Measurements from ENCODE around the gene TCOF1. TPM values are rescaled to one million over a fixed set of nuclear protein-coding genes. Genes with fewer than 3 reads are reported as not detected.

Gene TCOF1
- total and polyA plus RNA-seq, 2 of the 8 experiments (the other 6 are each of a cell fraction or from before 2014, with no cell fraction given), result 35.9 to 170 TPM

DNA sequence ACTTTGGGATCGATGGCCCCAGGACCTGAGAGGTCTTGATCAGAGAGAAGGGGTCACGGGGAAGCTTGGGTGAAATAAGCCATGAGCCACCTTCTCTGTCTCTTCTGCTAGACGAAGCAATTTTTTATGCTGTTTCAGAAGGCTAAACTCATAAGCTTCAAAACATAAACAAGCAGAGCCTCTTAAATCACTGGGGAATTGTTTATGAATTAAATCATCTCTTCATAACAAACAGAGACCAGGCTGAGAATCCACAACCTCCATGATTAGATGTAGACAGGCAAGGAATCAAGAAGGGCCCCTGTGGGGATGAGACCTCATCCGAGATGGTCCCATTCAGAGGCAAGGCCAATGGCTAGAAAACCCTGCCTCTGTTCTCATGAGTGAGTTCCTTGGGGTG is 21.7 kb upstream of the TCOF1 start (continued):
- TF ChIP-seq, protein P1, sequence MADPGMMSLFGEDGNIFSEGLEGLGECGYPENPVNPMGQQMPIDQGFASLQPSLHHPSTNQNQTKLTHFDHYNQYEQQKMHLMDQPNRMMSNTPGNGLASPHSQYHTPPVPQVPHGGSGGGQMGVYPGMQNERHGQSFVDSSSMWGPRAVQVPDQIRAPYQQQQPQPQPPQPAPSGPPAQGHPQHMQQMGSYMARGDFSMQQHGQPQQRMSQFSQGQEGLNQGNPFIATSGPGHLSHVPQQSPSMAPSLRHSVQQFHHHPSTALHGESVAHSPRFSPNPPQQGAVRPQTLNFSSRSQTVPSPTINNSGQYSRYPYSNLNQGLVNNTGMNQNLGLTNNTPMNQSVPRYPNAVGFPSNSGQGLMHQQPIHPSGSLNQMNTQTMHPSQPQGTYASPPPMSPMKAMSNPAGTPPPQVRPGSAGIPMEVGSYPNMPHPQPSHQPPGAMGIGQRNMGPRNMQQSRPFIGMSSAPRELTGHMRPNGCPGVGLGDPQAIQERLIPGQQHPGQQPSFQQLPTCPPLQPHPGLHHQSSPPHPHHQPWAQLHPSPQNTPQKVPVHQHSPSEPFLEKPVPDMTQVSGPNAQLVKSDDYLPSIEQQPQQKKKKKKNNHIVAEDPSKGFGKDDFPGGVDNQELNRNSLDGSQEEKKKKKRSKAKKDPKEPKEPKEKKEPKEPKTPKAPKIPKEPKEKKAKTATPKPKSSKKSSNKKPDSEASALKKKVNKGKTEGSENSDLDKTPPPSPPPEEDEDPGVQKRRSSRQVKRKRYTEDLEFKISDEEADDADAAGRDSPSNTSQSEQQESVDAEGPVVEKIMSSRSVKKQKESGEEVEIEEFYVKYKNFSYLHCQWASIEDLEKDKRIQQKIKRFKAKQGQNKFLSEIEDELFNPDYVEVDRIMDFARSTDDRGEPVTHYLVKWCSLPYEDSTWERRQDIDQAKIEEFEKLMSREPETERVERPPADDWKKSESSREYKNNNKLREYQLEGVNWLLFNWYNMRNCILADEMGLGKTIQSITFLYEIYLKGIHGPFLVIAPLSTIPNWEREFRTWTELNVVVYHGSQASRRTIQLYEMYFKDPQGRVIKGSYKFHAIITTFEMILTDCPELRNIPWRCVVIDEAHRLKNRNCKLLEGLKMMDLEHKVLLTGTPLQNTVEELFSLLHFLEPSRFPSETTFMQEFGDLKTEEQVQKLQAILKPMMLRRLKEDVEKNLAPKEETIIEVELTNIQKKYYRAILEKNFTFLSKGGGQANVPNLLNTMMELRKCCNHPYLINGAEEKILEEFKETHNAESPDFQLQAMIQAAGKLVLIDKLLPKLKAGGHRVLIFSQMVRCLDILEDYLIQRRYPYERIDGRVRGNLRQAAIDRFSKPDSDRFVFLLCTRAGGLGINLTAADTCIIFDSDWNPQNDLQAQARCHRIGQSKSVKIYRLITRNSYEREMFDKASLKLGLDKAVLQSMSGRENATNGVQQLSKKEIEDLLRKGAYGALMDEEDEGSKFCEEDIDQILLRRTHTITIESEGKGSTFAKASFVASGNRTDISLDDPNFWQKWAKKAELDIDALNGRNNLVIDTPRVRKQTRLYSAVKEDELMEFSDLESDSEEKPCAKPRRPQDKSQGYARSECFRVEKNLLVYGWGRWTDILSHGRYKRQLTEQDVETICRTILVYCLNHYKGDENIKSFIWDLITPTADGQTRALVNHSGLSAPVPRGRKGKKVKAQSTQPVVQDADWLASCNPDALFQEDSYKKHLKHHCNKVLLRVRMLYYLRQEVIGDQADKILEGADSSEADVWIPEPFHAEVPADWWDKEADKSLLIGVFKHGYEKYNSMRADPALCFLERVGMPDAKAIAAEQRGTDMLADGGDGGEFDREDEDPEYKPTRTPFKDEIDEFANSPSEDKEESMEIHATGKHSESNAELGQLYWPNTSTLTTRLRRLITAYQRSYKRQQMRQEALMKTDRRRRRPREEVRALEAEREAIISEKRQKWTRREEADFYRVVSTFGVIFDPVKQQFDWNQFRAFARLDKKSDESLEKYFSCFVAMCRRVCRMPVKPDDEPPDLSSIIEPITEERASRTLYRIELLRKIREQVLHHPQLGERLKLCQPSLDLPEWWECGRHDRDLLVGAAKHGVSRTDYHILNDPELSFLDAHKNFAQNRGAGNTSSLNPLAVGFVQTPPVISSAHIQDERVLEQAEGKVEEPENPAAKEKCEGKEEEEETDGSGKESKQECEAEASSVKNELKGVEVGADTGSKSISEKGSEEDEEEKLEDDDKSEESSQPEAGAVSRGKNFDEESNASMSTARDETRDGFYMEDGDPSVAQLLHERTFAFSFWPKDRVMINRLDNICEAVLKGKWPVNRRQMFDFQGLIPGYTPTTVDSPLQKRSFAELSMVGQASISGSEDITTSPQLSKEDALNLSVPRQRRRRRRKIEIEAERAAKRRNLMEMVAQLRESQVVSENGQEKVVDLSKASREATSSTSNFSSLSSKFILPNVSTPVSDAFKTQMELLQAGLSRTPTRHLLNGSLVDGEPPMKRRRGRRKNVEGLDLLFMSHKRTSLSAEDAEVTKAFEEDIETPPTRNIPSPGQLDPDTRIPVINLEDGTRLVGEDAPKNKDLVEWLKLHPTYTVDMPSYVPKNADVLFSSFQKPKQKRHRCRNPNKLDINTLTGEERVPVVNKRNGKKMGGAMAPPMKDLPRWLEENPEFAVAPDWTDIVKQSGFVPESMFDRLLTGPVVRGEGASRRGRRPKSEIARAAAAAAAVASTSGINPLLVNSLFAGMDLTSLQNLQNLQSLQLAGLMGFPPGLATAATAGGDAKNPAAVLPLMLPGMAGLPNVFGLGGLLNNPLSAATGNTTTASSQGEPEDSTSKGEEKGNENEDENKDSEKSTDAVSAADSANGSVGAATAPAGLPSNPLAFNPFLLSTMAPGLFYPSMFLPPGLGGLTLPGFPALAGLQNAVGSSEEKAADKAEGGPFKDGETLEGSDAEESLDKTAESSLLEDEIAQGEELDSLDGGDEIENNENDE (IDR thresholded peaks at IDR 0.05; ENCODE audit: insufficient replicate concordance, low read length), result no peak
- TF ChIP-seq, protein P2, sequence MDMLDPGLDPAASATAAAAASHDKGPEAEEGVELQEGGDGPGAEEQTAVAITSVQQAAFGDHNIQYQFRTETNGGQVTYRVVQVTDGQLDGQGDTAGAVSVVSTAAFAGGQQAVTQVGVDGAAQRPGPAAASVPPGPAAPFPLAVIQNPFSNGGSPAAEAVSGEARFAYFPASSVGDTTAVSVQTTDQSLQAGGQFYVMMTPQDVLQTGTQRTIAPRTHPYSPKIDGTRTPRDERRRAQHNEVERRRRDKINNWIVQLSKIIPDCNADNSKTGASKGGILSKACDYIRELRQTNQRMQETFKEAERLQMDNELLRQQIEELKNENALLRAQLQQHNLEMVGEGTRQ (IDR thresholded peaks at IDR 0.05; ENCODE audit: low read length), result no peak
- TF ChIP-seq CEBPB (IDR thresholded peaks at IDR 0.05; ENCODE audit: low read depth, low read length) (no peak), SUZ12 (IDR thresholded peaks at IDR 0.05; ENCODE audit: low read length) (no peak)
